NCI-H1105 treated with DMSO at 0.1 percent for 48 hours (cell line): ENCODE results near the gene MAP2K5.

Experiments
- DNase-seq: peaks from one replicate; lab custom pipeline; 2025; lab: John Stamatoyannopoulos, UW

MAP2K5 gene

DNA sequence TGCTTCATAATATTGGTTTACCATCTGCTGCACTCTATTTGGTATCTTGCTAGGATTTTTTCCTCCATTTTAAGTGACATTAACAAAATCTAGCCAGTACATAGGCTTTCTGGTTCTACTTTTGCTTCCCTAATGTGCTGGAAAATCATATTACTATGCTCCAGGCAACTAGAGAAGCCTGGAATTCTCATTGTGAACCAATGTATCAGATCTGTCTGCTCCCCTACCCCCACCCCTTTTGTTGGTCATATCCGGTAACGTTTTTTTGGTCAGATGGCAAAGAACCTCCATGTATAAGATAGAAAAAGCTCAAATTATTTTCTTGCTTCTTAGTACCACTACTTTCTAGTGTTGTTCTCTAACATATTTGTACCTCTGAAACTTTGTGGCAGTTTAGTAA lies 17.1 kb downstream of the MAP2K5 start:
- DNase-seq, result no peak

DNA sequence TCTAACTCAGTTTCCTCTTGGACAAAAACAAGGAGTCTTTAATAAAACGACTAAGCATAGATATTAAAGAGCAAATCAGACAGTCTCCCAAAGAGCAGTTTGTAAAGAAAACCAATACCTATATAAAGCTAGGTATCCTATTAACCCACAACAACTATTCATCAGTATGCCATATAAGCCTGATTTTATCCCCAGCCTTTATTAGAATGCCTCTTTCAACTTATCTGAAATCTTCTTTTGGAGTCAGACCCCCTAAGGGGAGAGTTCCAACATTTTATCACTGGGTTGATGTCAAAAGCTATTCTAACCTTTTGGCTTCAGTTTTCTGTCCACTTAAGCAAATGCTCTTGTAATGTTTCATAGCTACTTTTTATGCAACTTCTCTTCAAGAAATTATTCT lies 17.8 kb downstream of the MAP2K5 start:
- no peak for DNase-seq

DNA sequence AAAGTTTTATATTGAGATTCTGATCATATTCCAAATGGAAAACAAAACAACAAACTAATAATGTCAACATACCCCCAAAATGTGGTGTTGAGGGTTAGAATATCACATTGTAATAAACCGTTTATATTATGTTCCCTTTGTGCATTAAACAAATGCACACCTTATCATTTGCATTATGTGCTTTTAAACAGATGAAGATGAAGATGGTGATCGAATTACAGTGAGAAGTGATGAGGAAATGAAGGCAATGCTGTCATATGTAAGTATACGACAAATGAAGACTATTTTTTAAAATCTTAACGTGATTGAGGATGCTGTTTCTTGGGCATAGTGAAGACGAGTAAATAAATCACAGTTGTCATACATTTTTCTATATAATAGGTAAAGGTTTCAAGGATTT lies 20.6 kb downstream of the MAP2K5 start:
- no peak for DNase-seq

DNA sequence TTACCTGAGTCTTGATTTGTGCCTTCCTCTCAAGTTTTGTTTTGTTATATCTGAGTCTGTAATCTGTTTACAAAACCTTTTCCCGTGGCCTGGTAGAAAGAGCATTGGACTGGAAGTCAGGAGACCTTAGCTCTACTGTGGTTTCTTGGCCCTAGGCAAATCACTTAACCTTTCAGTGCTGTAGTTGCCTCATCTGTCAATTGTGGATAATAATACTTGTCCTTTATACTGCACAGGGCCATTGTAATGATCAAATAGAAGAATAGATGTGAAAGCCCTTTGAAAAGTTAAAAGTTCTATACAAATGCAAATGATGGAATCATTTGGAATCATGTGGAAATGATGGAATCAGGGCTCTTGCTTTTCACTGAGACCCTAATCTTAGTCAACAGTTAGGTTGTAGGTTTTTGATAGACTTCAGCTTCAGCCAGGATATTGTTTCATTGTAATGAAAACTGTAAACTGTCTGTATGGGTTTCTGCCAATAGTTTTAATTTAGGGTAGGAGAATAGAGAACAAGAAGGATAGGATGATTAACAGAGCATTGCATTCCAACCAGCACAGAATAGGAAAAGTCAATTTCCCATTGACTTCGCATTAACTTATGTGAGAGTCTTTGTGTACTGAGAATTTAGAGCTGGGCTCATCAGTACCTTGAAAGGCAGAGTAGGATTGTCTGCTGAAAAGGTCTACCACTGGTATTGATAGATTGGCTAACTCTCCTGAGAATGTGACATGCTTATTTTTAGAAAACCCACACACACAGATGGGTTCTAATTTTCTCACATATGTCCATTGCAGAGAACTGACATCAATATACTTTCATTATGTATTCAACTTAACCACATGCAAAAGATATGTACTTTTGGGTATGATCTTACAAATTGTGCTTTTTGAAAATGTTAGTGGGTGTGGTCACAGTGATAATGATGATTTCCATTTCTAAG lies 21.8 kb downstream of the MAP2K5 start:
- DNase-seq, result no peak

GRCh38 chr15:67564968-67565345 lies 22.5 kb downstream of the MAP2K5 start:
- no peak for DNase-seq

DNA sequence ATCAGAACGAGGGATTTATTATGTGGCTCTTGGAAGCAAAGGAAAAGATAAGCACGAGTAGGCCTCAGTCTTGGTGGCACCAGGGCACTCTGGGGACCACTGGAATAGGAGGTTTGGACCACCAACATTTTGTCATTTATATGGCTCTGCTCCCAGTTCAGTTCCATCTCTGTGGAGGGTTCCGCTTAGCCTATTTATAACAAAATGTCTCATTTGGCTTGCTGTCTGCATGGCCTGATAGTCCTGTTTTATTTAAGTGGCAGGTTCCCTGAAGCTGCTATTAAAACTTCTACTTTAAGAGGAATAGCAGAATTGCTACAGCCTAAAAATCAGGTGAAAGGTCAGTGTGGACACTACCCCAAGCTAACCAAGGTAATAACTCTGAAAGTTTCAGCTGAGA lies 27.2 kb downstream of the MAP2K5 start:
- DNase-seq, result no peak

GRCh38 chr15:67570875-67571647 lies 28.6 kb downstream of the MAP2K5 start:
- no peak for DNase-seq

- DNase-seq, result no peak
These were observed 29.3 kb downstream of the MAP2K5 start for GRCh38 chr15:67571648-67572415.

- DNase-seq, result no peak
These were observed 30.7 kb downstream of the MAP2K5 start for GRCh38 chr15:67573194-67573593.

GRCh38 chr15:67575039-67575502 lies 32.6 kb downstream of the MAP2K5 start:
- DNase-seq, result no peak

- no peak for DNase-seq
These were observed 35.6 kb downstream of the MAP2K5 start for GRCh38 chr15:67578020-67578600.

DNA sequence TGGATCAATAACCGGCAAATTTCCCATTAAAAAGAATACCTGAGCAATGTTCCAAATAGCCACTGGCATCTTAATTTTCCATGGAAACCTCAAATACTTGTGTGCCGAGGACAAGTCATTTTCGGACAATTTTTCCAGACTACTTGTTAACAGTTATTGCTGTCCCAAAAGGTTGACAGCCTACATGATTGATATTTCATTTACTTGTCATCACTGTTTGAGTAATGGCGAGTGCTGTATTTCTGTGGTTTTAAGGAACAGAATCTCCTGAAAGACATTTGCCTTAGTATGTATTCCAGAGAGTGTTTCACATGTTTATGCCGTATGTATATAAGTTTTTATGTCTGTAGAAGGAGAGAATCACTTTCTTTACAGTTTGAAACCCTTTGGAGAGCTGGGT lies 36.7 kb downstream of the MAP2K5 start:
- no peak for DNase-seq

DNA sequence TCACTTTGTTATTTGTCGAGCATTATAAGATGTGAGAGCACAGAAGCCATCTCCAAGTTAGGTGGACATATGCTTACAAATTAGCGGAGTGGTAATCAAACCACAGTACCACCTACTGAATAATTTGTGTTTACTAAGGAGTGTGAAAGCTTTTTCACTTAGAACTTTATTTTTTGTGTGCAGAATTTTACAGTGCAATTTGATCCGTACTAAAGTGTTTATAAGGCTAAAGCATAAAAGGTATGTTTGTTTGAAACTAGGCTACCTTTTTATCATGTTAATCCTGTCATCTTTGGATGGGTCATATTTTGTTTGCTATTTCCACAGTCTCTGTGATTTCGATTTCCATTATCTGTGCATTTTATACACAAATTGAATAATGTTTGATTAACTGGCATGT lies 37.5 kb downstream of the MAP2K5 start:
- no peak for DNase-seq

- no peak for DNase-seq
These were observed 41.7 kb downstream of the MAP2K5 start for GRCh38 chr15:67584157-67584556.

DNA sequence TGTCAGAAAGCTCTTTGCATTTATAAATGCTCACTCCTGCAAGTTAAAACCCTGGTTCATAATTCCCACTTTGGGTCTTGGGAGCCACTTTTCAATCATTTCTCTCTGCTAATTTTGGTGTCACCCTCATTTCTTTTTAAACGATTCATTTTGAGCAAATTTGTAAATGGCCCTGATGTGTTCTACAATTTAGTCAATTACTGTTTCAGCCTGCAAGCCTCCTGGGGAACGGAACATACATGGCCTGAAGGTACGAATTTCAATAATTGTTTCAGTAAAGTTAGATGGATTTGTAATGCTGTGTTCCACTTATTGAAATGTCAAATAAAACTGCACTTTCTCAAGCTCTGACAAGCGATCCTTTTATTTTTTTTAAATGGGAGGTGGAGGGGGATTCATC lies 43.2 kb downstream of the MAP2K5 start:
- no peak for DNase-seq

DNA sequence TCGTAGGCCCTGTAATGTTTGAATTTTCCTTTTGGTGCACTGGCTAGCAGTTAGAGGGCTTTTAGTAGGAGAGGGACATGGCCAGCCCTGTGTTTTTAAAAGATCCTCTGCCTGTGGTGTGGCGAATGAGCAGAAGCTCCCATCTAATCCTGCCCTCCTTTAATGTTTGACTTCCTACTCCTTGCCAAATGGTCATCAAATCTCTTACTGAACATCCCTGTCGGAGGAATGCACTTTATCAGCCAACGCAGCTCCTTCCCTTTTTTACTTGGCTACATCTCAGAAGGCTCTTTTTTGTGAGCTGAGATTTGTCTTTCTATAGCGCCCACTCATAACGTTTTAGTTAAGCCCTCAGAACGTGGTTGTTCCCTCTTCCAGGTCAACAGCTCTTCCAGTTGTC lies 44.8 kb downstream of the MAP2K5 start:
- no peak for DNase-seq

GRCh38 chr15:67587754-67588153 lies 45.3 kb downstream of the MAP2K5 start:
- DNase-seq, result no peak

DNA sequence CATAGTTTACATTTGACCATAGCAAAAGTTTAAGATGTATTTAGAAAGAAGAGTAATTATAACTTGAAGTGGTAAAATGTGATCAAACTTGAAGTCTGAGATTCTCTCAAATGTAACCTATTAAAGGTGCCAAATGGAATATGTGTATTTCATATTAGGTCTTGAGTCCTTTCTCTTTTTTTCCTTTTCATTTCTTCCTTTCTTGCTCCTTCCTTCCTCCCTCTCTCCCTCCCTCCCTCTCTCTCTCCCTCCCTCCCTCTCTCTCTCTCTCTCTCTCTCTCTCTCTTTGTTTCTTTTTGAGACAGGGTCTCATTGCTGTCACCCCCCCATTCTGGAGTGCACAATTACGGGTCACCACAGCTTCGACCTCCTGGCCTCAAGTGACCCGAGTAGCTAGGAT lies 47.7 kb downstream of the MAP2K5 start:
- DNase-seq, result no peak

DNA sequence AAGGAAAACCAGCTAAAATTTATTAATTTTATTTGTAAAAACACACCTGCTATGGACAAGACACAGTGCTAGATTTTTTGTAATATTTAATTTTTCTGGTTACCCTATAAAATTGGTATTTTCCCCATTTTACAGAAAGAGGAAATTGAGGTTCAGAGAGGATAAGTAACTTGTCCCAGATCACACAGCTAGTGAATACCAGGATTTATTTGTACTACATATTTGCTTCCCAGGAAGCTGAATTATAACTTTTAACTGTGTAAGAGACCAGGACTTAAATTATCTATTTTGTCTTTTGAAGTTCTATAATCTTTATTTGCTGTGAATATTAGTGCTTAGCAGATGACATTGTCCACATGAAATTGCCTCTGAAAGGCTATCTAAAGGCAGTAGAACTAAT lies 49.7 kb downstream of the MAP2K5 start:
- DNase-seq, result no peak

DNA sequence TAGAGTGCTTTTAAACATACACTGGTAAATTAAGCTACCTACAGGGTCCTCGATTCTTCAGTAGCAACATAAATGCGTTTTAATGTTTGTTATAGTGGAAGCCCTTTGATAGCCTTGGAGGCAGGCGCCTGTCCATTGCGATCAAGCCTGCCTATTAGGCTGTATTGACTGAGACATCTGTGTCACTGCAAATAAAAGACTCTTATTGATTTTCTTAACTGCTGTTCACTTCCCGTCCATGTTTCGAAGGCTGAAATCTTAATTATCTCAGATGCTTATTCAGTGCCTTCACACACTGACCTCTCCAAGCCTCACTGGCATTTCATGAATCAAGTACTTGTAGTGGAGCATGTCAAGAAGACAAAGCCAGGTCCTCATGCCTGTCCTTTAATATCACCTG lies 51.1 kb downstream of the MAP2K5 start:
- no peak for DNase-seq

- no peak for DNase-seq
These were observed 52.3 kb downstream of the MAP2K5 start for GRCh38 chr15:67594770-67595169.

- DNase-seq, result no peak
These were observed 53.1 kb downstream of the MAP2K5 start for GRCh38 chr15:67595572-67595971.
